ENCODE measurements around the gene TMEM154.

GRCh38 chr4:152690706-152691651 lies 11.2 kb upstream of the TMEM154 start:
- TF ChIP-seq, protein P1, sequence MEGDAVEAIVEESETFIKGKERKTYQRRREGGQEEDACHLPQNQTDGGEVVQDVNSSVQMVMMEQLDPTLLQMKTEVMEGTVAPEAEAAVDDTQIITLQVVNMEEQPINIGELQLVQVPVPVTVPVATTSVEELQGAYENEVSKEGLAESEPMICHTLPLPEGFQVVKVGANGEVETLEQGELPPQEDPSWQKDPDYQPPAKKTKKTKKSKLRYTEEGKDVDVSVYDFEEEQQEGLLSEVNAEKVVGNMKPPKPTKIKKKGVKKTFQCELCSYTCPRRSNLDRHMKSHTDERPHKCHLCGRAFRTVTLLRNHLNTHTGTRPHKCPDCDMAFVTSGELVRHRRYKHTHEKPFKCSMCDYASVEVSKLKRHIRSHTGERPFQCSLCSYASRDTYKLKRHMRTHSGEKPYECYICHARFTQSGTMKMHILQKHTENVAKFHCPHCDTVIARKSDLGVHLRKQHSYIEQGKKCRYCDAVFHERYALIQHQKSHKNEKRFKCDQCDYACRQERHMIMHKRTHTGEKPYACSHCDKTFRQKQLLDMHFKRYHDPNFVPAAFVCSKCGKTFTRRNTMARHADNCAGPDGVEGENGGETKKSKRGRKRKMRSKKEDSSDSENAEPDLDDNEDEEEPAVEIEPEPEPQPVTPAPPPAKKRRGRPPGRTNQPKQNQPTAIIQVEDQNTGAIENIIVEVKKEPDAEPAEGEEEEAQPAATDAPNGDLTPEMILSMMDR (IDR thresholded peaks at IDR 0.05; ENCODE audit: poor library complexity, severe bottlenecking): no peak
- TF ChIP-seq EZH2 (IDR thresholded peaks at IDR 0.05; ENCODE audit: borderline replicate concordance, insufficient read depth, low read length, poor library complexity, severe bottlenecking) (no peak), POLR2AphosphoS5 (IDR thresholded peaks at IDR 0.05) (no peak), REST (IDR thresholded peaks at IDR 0.05; ENCODE audit: borderline replicate concordance) (no peak), EP300 (conservative IDR thresholded peaks at IDR 0.05; ENCODE audit: poor library complexity, severe bottlenecking) (no peak), SMC3 (conservative IDR thresholded peaks at IDR 0.05; ENCODE audit: poor library complexity) (no peak), TAF1 (IDR thresholded peaks at IDR 0.05; ENCODE audit: low read depth) (no peak), RAD21 (conservative IDR thresholded peaks at IDR 0.05) (no peak), MXI1 (conservative IDR thresholded peaks at IDR 0.05; ENCODE audit: poor library complexity, severe bottlenecking) (no peak)
